Lower lobe of right lung (tissue), 1 donor: Measurements from ENCODE around the gene IL1RN. TPM values are rescaled to one million over a fixed set of nuclear protein-coding genes. Genes with fewer than 3 reads are reported as not detected.

ENCODE experiments used
- total RNA-seq: library from RNA; stranded (reverse); fragmentation: NEBNext Ultra II Directional; extraction: Animal tissue kit (Norgen Biotek cat#: 25700); gene quantifications from one replicate; pipeline ENCODE4 v1.2.1, GENCODE V29; 2021
- donor health status: DM: no; HTN: yes; CAD: no; lungs with severe emphysema.

Gene IL1RN
- total RNA-seq, 1 donor from 2014 or later = 20.1 TPM

Other genes starting within 250 kb of the IL1RN start
- not detected for gene IL37, start 216.4 kb upstream of the IL1RN start, total RNA-seq
- not detected for gene IL36G, start 149.6 kb upstream of the IL1RN start, total RNA-seq
- gene IL36A, start 122.1 kb upstream of the IL1RN start, total RNA-seq = not detected
- not detected for gene IL36B, start 74.7 kb upstream of the IL1RN start, total RNA-seq
- gene IL36RN, start 68.4 kb upstream of the IL1RN start, total RNA-seq = not detected
- not detected for gene IL1F10, start 59.6 kb upstream of the IL1RN start, total RNA-seq
- 43.2 TPM for gene PSD4, start 46.4 kb downstream of the IL1RN start, total RNA-seq
- gene PAX8, start 151.3 kb downstream of the IL1RN start, total RNA-seq = 1.2 TPM